Fibroblast of the aortic adventitia (primary cell): ENCODE results near the gene ADRA2C. TPM values are rescaled to one million over a fixed set of nuclear protein-coding genes. Genes with fewer than 3 reads are reported as not detected.

Experiments used
- DNase-seq: peaks from one replicate; pipeline ENCODE4 v3.0.0-alpha.2; 2010; ENCODE audit warnings: low read depth
- H3K4me3 ChIP-seq: 2 replicates; pipeline ENCODE4 v1.5.1; 2011; ENCODE audit warnings: low read depth, mild to moderate bottlenecking, control low read depth, low read length, moderate library complexity
- CTCF ChIP-seq: IDR thresholded peaks from 2 replicates; pipeline ENCODE4 v1.5.1; 2011; ENCODE audit warnings: mild to moderate bottlenecking, low read length, control low read depth, inconsistent platforms; ENCODE audit not compliant: insufficient read depth
- total RNA-seq: library from RNA; depleted of rRNA; stranded (reverse); fragments of >200 nt; gene quantifications from 2 replicates; pipeline ENCODE4 v1.2.3, GENCODE V29; 2012; ENCODE audit warnings: low replicate concordance

Gene ADRA2C
- total RNA-seq, 1 donor: not detected

GRCh38 chr4:3809028-3809427 lies 42.8 kb downstream of the ADRA2C start:
- no peak for TF ChIP-seq CTCF
- DNase-seq: no peak
- H3K4me3 ChIP-seq: no peak overlapping the region

- TF ChIP-seq CTCF: no peak
- H3K4me3 ChIP-seq: no peak overlapping the region
- no peak for DNase-seq
These were observed 43.4 kb downstream of the ADRA2C start for GRCh38 chr4:3809451-3810110.

GRCh38 chr4:3810111-3810680 lies 44.0 kb downstream of the ADRA2C start:
- no peak for TF ChIP-seq CTCF
- no peak overlapping the region for H3K4me3 ChIP-seq

GRCh38 chr4:3810796-3811485 lies 44.8 kb downstream of the ADRA2C start:
- no peak for TF ChIP-seq CTCF
- no peak overlapping the region for H3K4me3 ChIP-seq
- DNase-seq: no peak

More at GRCh38 chr4:3810111-3810680, 44.0 kb downstream of the ADRA2C start:
- DNase-seq: no peak

GRCh38 chr4:3811621-3812020 lies 45.4 kb downstream of the ADRA2C start:
- TF ChIP-seq CTCF: no peak
- DNase-seq: no peak

GRCh38 chr4:3812211-3812934 lies 46.2 kb downstream of the ADRA2C start:
- TF ChIP-seq CTCF: no peak

More at GRCh38 chr4:3811621-3812020, 45.4 kb downstream of the ADRA2C start:
- H3K4me3 ChIP-seq: no peak overlapping the region

More at GRCh38 chr4:3812211-3812934, 46.2 kb downstream of the ADRA2C start:
- no peak overlapping the region for H3K4me3 ChIP-seq
- DNase-seq: no peak
